ENCODE results near the gene ADAM19.

Gene ADAM19

GRCh38 chr5:157549283-157549629, 26.3 kb downstream of the ADAM19 start:
- TF ChIP-seq CTCF (IDR thresholded peaks at IDR 0.05; ENCODE audit: control insufficient read depth, extremely low read depth, insufficient read depth): no peak
- no peak overlapping the region for H3K4me3 ChIP-seq (ENCODE audit: low read depth, low read length)
- no peak for DNase-seq (ENCODE audit: low read depth)

DNA sequence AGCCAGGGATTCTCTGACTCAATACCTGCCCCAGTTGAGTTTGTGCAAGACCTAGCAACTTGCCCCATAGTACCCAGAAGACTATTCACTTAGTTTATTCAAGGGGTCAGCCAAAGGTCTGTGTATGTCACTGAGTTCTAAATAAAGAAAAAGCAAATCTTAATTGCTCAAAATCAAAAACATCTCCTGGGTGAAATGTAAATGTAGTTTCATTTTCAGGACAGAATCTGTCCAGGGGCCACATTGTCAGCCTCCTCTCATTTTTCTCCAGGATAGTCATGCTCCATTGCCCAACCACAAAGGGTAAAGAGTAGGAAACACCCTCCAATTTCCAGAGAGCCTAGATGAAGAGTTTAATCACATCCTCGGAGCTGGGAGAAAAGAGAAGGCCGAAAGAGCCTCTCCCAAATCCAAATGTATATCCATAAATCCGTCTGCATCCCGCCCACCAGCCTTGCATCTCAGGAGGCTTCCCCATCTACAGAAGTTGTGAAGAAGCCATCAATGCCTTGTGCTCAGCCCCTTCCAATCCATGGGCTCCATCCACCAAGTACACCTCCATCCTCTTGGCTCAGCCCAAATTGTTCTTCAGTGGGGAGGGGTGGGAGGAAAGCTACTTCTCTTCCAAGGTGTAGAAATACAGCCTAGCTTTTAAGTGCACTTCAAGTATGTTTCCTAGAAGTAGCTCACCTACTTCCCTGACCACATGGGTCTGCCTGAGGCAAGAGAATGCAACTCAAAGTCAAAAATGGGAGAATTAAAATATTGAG, 26.9 kb downstream of the ADAM19 start:
- DNase-seq (ENCODE audit: low read depth): no peak
- no peak overlapping the region for H3K4me3 ChIP-seq (ENCODE audit: low read depth, low read length)
- no peak for TF ChIP-seq CTCF (IDR thresholded peaks at IDR 0.05; ENCODE audit: control insufficient read depth, extremely low read depth, insufficient read depth)

GRCh38 chr5:157547941-157548512, 27.5 kb downstream of the ADAM19 start:
- no peak for TF ChIP-seq CTCF (IDR thresholded peaks at IDR 0.05; ENCODE audit: control insufficient read depth, extremely low read depth, insufficient read depth)
- no peak for DNase-seq (ENCODE audit: low read depth)
- H3K4me3 ChIP-seq (ENCODE audit: low read depth, low read length): no peak overlapping the region

- H3K4me3 ChIP-seq (ENCODE audit: low read depth, low read length): no peak overlapping the region
- no peak for DNase-seq (ENCODE audit: low read depth)
- no peak for TF ChIP-seq CTCF (IDR thresholded peaks at IDR 0.05; ENCODE audit: control insufficient read depth, extremely low read depth, insufficient read depth)
Measured at GRCh38 chr5:157546456-157547100, 29.0 kb downstream of the ADAM19 start.

DNA sequence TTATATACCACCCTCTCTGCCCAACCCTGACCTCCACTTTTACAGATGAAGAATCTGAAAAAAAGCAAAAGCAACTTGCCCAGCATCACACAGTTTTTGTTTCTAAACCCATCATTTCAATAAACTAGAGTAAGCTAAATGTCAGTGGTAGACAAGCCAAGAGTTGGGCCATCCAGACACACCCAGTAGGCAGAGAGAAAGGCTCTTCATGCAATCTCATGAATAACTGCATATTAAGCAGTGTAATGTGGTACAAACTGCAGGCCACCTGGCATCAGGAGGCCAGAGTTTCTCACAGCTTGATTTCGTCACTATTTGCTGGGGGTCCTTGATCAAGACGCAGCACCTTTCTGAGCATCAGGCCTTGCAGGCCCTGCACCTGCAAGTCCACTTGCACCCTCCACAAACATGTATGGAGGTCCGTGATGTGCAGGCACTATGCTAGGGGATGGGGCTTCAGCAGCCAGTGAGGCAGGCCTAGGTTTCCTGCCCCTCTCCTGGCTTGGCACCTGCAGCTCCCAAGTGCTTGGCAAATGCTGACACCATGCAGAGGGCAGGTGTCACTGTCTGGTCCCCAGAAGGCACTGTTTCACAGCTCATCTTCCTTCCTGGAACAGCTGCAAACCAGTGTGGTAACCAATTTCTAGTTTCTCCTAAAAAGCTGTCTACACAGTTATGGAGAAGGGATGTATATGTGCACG, 29.8 kb downstream of the ADAM19 start:
- no peak for TF ChIP-seq CTCF (IDR thresholded peaks at IDR 0.05; ENCODE audit: control insufficient read depth, extremely low read depth, insufficient read depth)
- no peak for DNase-seq (ENCODE audit: low read depth)
- no peak overlapping the region for H3K4me3 ChIP-seq (ENCODE audit: low read depth, low read length)

- no peak for DNase-seq (ENCODE audit: low read depth)
- H3K4me3 ChIP-seq (ENCODE audit: low read depth, low read length): no peak overlapping the region
- no peak for TF ChIP-seq CTCF (IDR thresholded peaks at IDR 0.05; ENCODE audit: control insufficient read depth, extremely low read depth, insufficient read depth)
Measured at GRCh38 chr5:157544623-157544989, 31.0 kb downstream of the ADAM19 start.
